Stimulated activated CD4-positive, alpha-beta T cell treated with anti-CD3 and anti-CD28 coated beads, Interleukin-2, amount 100 ng/mL, for 48 hours (primary cell): ENCODE measurements around the gene MOB3B.

Experiments
- DNase-seq, 2 donors: peaks; one replicate each; pipeline ENCODE4 v3.0.0-alpha.2; 2020

The MOB3B gene

GRCh38 chr9:27529316-27530278, at the start of gene MOB3B:
MOB3B (minus strand) TSS chr9:27529814; CDS start chr9:27455550, 74,264 bp downstream.
- DNase-seq: peak; percentile 80

GRCh38 chr9:27573634-27574590, 44.3 kb upstream of the MOB3B start:
- DNase-seq: peak; percentile 86 to 89

- peak; percentile 75 to 85 for DNase-seq
Measured at GRCh38 chr9:27572918-27573633, 43.5 kb upstream of the MOB3B start, which contains the start of gene C9orf72. C9orf72 (minus strand) TSS chr9:27573481; CDS start chr9:27567120, 6,361 bp downstream.

- DNase-seq: no peak
Measured at GRCh38 chr9:27572566-27572917, 42.9 kb upstream of the MOB3B start.

GRCh38 chr9:27572061-27572460, 42.4 kb upstream of the MOB3B start:
- no peak for DNase-seq

- DNase-seq: no peak
Measured at GRCh38 chr9:27571011-27571410, 41.4 kb upstream of the MOB3B start.

GRCh38 chr9:27569406-27569805, 39.8 kb upstream of the MOB3B start:
- no peak for DNase-seq

- no peak for DNase-seq
Measured at GRCh38 chr9:27566118-27566517, 36.5 kb upstream of the MOB3B start.

- DNase-seq: no peak
Measured at GRCh38 chr9:27565696-27566095, 36.1 kb upstream of the MOB3B start.

- no peak for DNase-seq
Measured at GRCh38 chr9:27564670-27565069, 35.1 kb upstream of the MOB3B start.

- no peak for DNase-seq
Measured at GRCh38 chr9:27563738-27564430, 34.3 kb upstream of the MOB3B start.

- DNase-seq: no peak
Measured at GRCh38 chr9:27561685-27562084, 32.1 kb upstream of the MOB3B start.

- no peak for DNase-seq
Measured at GRCh38 chr9:27560457-27560856, 30.8 kb upstream of the MOB3B start.

GRCh38 chr9:27558307-27558706, 28.7 kb upstream of the MOB3B start:
- DNase-seq: no peak

GRCh38 chr9:27556470-27556869, 26.9 kb upstream of the MOB3B start:
- no peak for DNase-seq

GRCh38 chr9:27554712-27555111, 25.1 kb upstream of the MOB3B start:
- DNase-seq: no peak

- no peak for DNase-seq
Measured at GRCh38 chr9:27549196-27549755, 19.7 kb upstream of the MOB3B start.

GRCh38 chr9:27548055-27548741, 18.6 kb upstream of the MOB3B start:
- DNase-seq: no peak

GRCh38 chr9:27545471-27545870, 15.9 kb upstream of the MOB3B start:
- no peak for DNase-seq

GRCh38 chr9:27542508-27542907, 12.9 kb upstream of the MOB3B start:
- no peak for DNase-seq

- no peak for DNase-seq
Measured at GRCh38 chr9:27541740-27542139, 12.1 kb upstream of the MOB3B start.
